ENCODE data around the gene KLHDC4.
"Not testable (repeated sequence)": the region's sequence is repeated elsewhere in the genome, so short reads cannot be mapped to it uniquely, and the experiment has no call there.

KLHDC4 gene

GRCh38 chr16:87720446-87720845, 45.3 kb downstream of the KLHDC4 start:
- no peak for DNase-seq (ENCODE audit: low spot score)

GRCh38 chr16:87718831-87719230, 47.0 kb downstream of the KLHDC4 start:
- DNase-seq (ENCODE audit: low spot score): not testable (repeated sequence)

GRCh38 chr16:87715658-87716057, 50.1 kb downstream of the KLHDC4 start:
- DNase-seq (ENCODE audit: low spot score): no peak

- DNase-seq (ENCODE audit: low spot score): no peak
Observed at GRCh38 chr16:87715231-87715630, 50.6 kb downstream of the KLHDC4 start.

- no peak for DNase-seq (ENCODE audit: low spot score)
Observed at GRCh38 chr16:87713451-87714229, 52.1 kb downstream of the KLHDC4 start.

- DNase-seq (ENCODE audit: low spot score): no peak
Observed at GRCh38 chr16:87712184-87712762, 53.5 kb downstream of the KLHDC4 start.

- no peak for DNase-seq (ENCODE audit: low spot score)
Observed at GRCh38 chr16:87710887-87711286, 54.9 kb downstream of the KLHDC4 start.

- no peak for DNase-seq (ENCODE audit: low spot score)
Observed at GRCh38 chr16:87709677-87710076, 56.1 kb downstream of the KLHDC4 start.

- no peak for DNase-seq (ENCODE audit: low spot score)
Observed at GRCh38 chr16:87708881-87709638, 56.7 kb downstream of the KLHDC4 start.

- DNase-seq (ENCODE audit: low spot score): no peak
Observed at GRCh38 chr16:87707714-87708580, 57.8 kb downstream of the KLHDC4 start.

GRCh38 chr16:87707097-87707496, 58.7 kb downstream of the KLHDC4 start:
- DNase-seq (ENCODE audit: low spot score): no peak

GRCh38 chr16:87706278-87707000, 59.3 kb downstream of the KLHDC4 start:
- DNase-seq (ENCODE audit: low spot score): no peak

- DNase-seq (ENCODE audit: low spot score): no peak
Observed at GRCh38 chr16:87705771-87706277, 60.0 kb downstream of the KLHDC4 start.

GRCh38 chr16:87704754-87705353, 60.9 kb downstream of the KLHDC4 start:
- no peak for DNase-seq (ENCODE audit: low spot score)

- no peak for DNase-seq (ENCODE audit: low spot score)
Observed at GRCh38 chr16:87703835-87704375, 61.9 kb downstream of the KLHDC4 start.

- no peak for DNase-seq (ENCODE audit: low spot score)
Observed at GRCh38 chr16:87703071-87703470, 62.7 kb downstream of the KLHDC4 start.

- DNase-seq (ENCODE audit: low spot score): no peak
Observed at GRCh38 chr16:87702325-87702811, 63.4 kb downstream of the KLHDC4 start.

- DNase-seq (ENCODE audit: low spot score): no peak
Observed at GRCh38 chr16:87701505-87701921, 64.3 kb downstream of the KLHDC4 start.

GRCh38 chr16:87701078-87701460, 64.7 kb downstream of the KLHDC4 start:
- DNase-seq (ENCODE audit: low spot score): no peak

GRCh38 chr16:87700406-87701077, 65.2 kb downstream of the KLHDC4 start:
- no peak for DNase-seq (ENCODE audit: low spot score)
